IPS-18a (cell line): ENCODE measurements around the gene LRCH1.

ENCODE experiments used
- H3K27ac ChIP-seq: one replicate; pipeline ENCODE4 v1.5.1; 2013; ENCODE audit warnings: low read length
- H3K27me3 ChIP-seq: one replicate; pipeline ENCODE4 v1.6.1; 2013; ENCODE audit warnings: mild to moderate bottlenecking, low read length; ENCODE audit not compliant: control insufficient read depth, insufficient read depth
- H3K36me3 ChIP-seq: one replicate; pipeline ENCODE4 v1.6.1; 2013; ENCODE audit warnings: low read depth, low read length; ENCODE audit not compliant: control insufficient read depth
- H3K4me1 ChIP-seq: one replicate; pipeline ENCODE4 v1.6.1; 2013; ENCODE audit warnings: low read depth, low read length; ENCODE audit not compliant: control insufficient read depth
- H3K4me3 ChIP-seq: one replicate; pipeline ENCODE4 v1.5.1; 2013; ENCODE audit warnings: low read length
- H3K9ac ChIP-seq: one replicate; pipeline ENCODE4 v1.6.1; 2013; ENCODE audit warnings: mild to moderate bottlenecking, low read length, moderate library complexity
- H3K9me3 ChIP-seq: one replicate; pipeline ENCODE4 v1.6.1; 2013; ENCODE audit warnings: low read depth, low read length; ENCODE audit not compliant: control insufficient read depth

The LRCH1 gene

DNA sequence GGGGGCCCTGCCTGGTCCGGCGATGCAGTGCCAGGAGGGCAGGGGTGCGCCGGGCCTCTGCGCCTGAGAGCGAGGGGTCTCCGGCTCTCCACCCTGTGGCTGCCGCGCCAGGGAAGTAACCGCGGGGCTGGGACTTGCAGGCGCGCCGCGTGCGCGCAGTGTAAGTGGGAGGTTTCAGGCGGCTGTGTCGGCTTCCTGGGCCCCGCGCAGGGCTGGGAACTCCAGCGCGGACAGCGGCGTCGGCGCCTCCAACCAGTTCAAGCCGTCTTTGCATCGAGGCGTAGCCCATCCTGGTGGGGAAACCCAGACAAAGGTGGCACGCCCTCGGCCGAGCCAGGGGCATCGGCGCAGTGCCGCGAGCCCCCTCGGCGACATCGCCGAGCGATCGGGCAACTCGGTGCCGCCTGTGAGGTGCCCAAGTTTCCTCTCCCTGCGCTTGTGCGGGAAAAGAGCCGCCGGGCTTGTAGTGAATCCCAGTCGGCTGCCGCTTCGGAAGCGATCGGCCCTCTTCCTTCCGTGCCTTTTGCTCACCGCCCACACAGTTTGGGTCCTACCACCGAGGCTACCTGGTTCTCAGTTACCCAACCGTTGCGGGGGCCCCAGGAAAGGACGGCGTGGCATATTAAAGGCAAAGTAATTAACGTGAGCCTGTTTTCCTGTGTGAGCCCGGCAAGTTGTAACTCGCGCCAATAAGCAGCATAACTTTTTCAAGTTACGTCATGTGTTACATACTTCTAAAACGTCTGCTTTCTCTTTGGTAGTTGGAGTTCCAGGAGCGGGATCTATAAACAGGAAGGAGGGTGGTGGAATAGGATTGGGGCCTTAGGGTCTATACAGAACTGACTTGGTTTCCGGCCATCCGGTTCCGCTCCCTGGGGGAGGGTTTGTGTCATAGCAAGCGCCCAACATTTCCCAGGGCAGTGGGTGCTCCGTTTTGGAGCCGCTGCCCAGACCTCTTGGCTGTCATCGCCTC, 1.2 kb downstream of the LRCH1 start:
- Histone ChIP-seq H3K36me3 (no peaks in the 10 kb centered on the region), H3K27me3 (peaks cover 36% of the 10 kb centered on the region), H3K4me3 (peak overlapping the region; percentile 95), H3K9ac (peak overlapping the region; percentile 69), H3K27ac (no peak overlapping the region), H3K4me1 (peaks cover 8% of the 10 kb centered on the region), H3K9me3 (no peaks in the 10 kb centered on the region)

- Histone ChIP-seq H3K4me1 (peaks cover 8% of the 10 kb centered on the region), H3K27ac (no peak overlapping the region)
These were observed 2.0 kb downstream of the LRCH1 start for GRCh38 chr13:46554951-46555350.

DNA sequence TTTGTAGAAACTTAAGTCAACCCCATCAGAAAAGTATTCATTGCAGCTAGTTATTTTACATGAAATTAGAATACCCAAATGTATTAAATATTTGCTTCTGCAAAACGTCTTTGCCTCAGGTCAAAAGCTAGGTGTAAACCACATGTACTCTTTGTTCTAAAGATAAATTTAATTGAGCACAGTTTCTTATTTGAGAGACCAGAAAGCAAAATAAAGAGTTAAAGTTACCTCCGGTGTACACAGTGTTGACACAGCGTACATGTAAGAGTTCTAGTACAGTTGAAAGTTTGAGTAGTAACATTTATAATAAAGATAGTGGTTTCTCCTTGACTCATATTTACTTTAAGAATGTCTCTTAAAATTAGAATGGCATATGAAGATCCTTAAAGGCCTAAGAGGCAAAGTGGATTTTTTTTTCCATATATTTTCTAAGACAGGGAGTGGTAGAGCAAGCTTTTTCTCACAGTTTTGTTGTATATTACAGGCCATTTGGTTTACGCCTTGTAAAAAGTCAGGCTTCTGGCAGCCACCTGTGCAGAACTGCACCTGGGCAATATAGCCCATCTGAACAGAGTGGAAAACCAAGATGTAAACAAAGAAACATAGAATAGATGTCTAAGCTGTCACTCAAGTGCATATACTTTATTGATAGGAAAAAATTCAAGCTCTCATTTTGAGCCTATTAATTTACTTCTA, 2.9 kb downstream of the LRCH1 start:
- H3K27me3 ChIP-seq: peaks cover 36% of the 10 kb centered on the region
- H3K4me1 ChIP-seq: peaks cover 8% of the 10 kb centered on the region
- no peak overlapping the region for H3K4me3 ChIP-seq
- H3K27ac ChIP-seq: no peak overlapping the region
- H3K9me3 ChIP-seq: no peaks in the 10 kb centered on the region
- no peak overlapping the region for H3K9ac ChIP-seq
- no peaks in the 10 kb centered on the region for H3K36me3 ChIP-seq

More at GRCh38 chr13:46554951-46555350, 2.0 kb downstream of the LRCH1 start:
- peak overlapping the region; percentile 95 for H3K4me3 ChIP-seq
- peak overlapping the region; percentile 69 for H3K9ac ChIP-seq
- H3K36me3 ChIP-seq: no peaks in the 10 kb centered on the region
- H3K9me3 ChIP-seq: no peaks in the 10 kb centered on the region
- H3K27me3 ChIP-seq: peaks cover 36% of the 10 kb centered on the region

- no peak overlapping the region for H3K27ac ChIP-seq
- peaks cover 31% of the 10 kb centered on the region for H3K27me3 ChIP-seq
- peaks cover 8% of the 10 kb centered on the region for H3K4me1 ChIP-seq
- H3K9ac ChIP-seq: no peak overlapping the region
- H3K9me3 ChIP-seq: no peaks in the 10 kb centered on the region
- H3K4me3 ChIP-seq: no peak overlapping the region
- H3K36me3 ChIP-seq: no peaks in the 10 kb centered on the region
These were observed 3.4 kb downstream of the LRCH1 start for GRCh38 chr13:46556418-46556779.

DNA sequence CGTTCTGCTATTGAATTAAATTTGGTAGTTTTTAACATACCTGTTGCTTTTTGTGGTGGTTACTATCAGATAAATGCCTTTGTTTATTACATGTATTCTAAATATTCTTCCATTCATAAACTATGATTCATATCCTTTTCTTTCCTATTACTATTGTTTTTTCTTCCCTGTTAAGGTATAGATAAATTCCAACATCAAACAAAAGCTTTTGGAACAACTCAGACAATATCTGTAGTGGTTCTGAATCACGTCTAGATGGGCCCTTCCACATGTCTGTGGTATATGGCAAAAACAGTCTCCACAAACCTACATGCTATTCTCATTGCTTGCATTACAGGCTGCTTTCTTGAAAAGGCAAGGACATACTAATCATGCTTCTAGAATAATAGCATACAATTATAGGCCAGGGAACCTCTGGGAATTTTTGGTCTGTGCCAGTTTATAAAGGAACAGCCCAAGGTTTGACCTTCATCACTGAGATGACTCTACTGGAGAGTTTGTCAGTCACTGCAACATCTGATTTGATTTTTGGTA, 6.4 kb downstream of the LRCH1 start:
- Histone ChIP-seq H3K4me3 (no peak overlapping the region), H3K9ac (no peak overlapping the region), H3K27ac (no peak overlapping the region), H3K36me3 (no peaks in the 10 kb centered on the region), H3K4me1 (peaks cover 8% of the 10 kb centered on the region), H3K27me3 (peaks cover 10% of the 10 kb centered on the region), H3K9me3 (no peaks in the 10 kb centered on the region)

GRCh38 chr13:46560778-46561177, 7.8 kb downstream of the LRCH1 start:
- Histone ChIP-seq H3K27ac (no peak overlapping the region), H3K9me3 (no peaks in the 10 kb centered on the region), H3K36me3 (no peaks in the 10 kb centered on the region), H3K4me3 (no peak overlapping the region), H3K27me3 (no peaks in the 10 kb centered on the region), H3K9ac (no peak overlapping the region), H3K4me1 (no peaks in the 10 kb centered on the region)

- no peaks in the 10 kb centered on the region for H3K9me3 ChIP-seq
- H3K27ac ChIP-seq: no peak overlapping the region
- H3K27me3 ChIP-seq: no peaks in the 10 kb centered on the region
- no peak overlapping the region for H3K9ac ChIP-seq
- H3K36me3 ChIP-seq: no peaks in the 10 kb centered on the region
- H3K4me3 ChIP-seq: no peak overlapping the region
- no peaks in the 10 kb centered on the region for H3K4me1 ChIP-seq
These were observed 8.3 kb downstream of the LRCH1 start for GRCh38 chr13:46561286-46561685.

DNA sequence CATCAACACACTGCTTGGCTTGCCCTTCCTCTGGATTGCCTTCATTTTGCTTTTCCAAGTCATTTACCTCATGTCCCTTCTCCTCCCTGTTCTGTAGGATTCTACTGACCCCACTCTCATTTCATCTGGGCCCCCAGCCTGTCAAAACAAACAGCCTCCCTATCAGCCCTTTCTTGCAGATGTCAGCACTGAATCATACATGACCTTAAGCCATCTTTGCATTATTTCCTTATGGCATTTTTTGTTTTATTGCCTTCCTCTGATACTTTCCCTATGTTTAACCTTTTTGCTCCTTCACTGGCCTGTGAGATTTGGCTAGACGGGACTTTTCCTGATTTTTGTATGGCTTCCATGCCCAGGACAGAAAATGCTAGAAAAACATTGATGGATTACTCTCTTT, 8.7 kb downstream of the LRCH1 start:
- no peaks in the 10 kb centered on the region for H3K36me3 ChIP-seq
- no peak overlapping the region for H3K9ac ChIP-seq
- no peaks in the 10 kb centered on the region for H3K27me3 ChIP-seq
- H3K9me3 ChIP-seq: no peaks in the 10 kb centered on the region
- H3K27ac ChIP-seq: no peak overlapping the region
- no peak overlapping the region for H3K4me3 ChIP-seq
- H3K4me1 ChIP-seq: no peaks in the 10 kb centered on the region

GRCh38 chr13:46562152-46562551, 9.2 kb downstream of the LRCH1 start:
- Histone ChIP-seq H3K9me3 (no peaks in the 10 kb centered on the region), H3K27ac (no peak overlapping the region), H3K27me3 (no peaks in the 10 kb centered on the region), H3K36me3 (no peaks in the 10 kb centered on the region), H3K4me3 (no peak overlapping the region), H3K9ac (no peak overlapping the region), H3K4me1 (no peaks in the 10 kb centered on the region)

GRCh38 chr13:46562581-46562980, 9.6 kb downstream of the LRCH1 start:
- no peaks in the 10 kb centered on the region for H3K9me3 ChIP-seq
- no peaks in the 10 kb centered on the region for H3K4me1 ChIP-seq
- no peaks in the 10 kb centered on the region for H3K36me3 ChIP-seq
- H3K4me3 ChIP-seq: no peak overlapping the region
- H3K9ac ChIP-seq: no peak overlapping the region
- no peak overlapping the region for H3K27ac ChIP-seq
- no peaks in the 10 kb centered on the region for H3K27me3 ChIP-seq

- Histone ChIP-seq H3K4me1 (no peaks in the 10 kb centered on the region), H3K27me3 (no peaks in the 10 kb centered on the region), H3K27ac (no peak overlapping the region), H3K9me3 (no peaks in the 10 kb centered on the region), H3K4me3 (no peak overlapping the region), H3K36me3 (no peaks in the 10 kb centered on the region), H3K9ac (no peak overlapping the region)
These were observed 13.1 kb downstream of the LRCH1 start for GRCh38 chr13:46565808-46566750.
